GM18858 (cell line): Measurements from ENCODE around the gene CHST12.

Experiments
- ATAC-seq: cut with Tn5 transposase; IDR thresholded peaks from one replicate; pipeline ENCODE4 v1.9.1; 2021; ENCODE audit not compliant: unreplicated experiment

Gene CHST12

GRCh38 chr7:2477447-2478398 is 74.3 kb downstream of the CHST12 start:
- ATAC-seq = no peak

GRCh38 chr7:2478399-2478785 is 75.0 kb downstream of the CHST12 start:
- ATAC-seq = no peak

GRCh38 chr7:2478800-2479199 is 75.4 kb downstream of the CHST12 start:
- ATAC-seq = no peak

GRCh38 chr7:2479276-2480069 is 76.1 kb downstream of the CHST12 start:
- no peak for ATAC-seq

GRCh38 chr7:2480070-2480408 is 76.6 kb downstream of the CHST12 start:
- ATAC-seq = no peak

- no peak for ATAC-seq
These were observed 77.8 kb downstream of the CHST12 start for GRCh38 chr7:2481195-2481594.

GRCh38 chr7:2482725-2483451 is 79.5 kb downstream of the CHST12 start:
- ATAC-seq = no peak

- ATAC-seq = no peak
These were observed 80.1 kb downstream of the CHST12 start for GRCh38 chr7:2483494-2483893.

GRCh38 chr7:2484868-2485267 is 81.5 kb downstream of the CHST12 start:
- no peak for ATAC-seq

- ATAC-seq = no peak
These were observed 84.3 kb downstream of the CHST12 start for GRCh38 chr7:2487586-2488271.

GRCh38 chr7:2488272-2488645 is 84.8 kb downstream of the CHST12 start:
- no peak for ATAC-seq

GRCh38 chr7:2488681-2489080 is 85.3 kb downstream of the CHST12 start:
- ATAC-seq = no peak

GRCh38 chr7:2490181-2490651 is 86.8 kb downstream of the CHST12 start:
- ATAC-seq = no peak

GRCh38 chr7:2492038-2492437 is 88.6 kb downstream of the CHST12 start:
- ATAC-seq = no peak

- ATAC-seq = no peak
These were observed 90.1 kb downstream of the CHST12 start for GRCh38 chr7:2493205-2494164.

GRCh38 chr7:2494191-2495130 is 91.0 kb downstream of the CHST12 start:
- no peak for ATAC-seq

GRCh38 chr7:2495418-2496299 is 92.2 kb downstream of the CHST12 start:
- ATAC-seq = no peak

- no peak for ATAC-seq
These were observed 93.0 kb downstream of the CHST12 start for GRCh38 chr7:2496375-2496774.
